K562 (cell line): ENCODE data around the gene DNAJB12. TPM values are rescaled to one million over a fixed set of nuclear protein-coding genes. Genes with fewer than 3 reads are reported as not detected.
A peak's percentile ranks its signal among the peaks of the same experiment; 100 is the strongest.

ENCODE experiments used
- BACH1 ChIP-seq: fragments of 200-800 bp; sonication (Bioruptor generic); IDR thresholded peaks from 2 replicates; pipeline ENCODE4 v1.6.1; 2016; ENCODE audit warnings: missing genetic modification characterization, missing compliant biosample characterization
- BCOR ChIP-seq: fragments of 450-650 bp; IDR thresholded peaks from 2 replicates; pipeline ENCODE4 v1.6.1; 2016
- CTCFL ChIP-seq: IDR thresholded peaks from 2 replicates; pipeline ENCODE4 v1.6.1; 2011; ENCODE audit warnings: borderline replicate concordance, low read depth, mild to moderate bottlenecking, moderate library complexity, low read length; ENCODE audit not compliant: insufficient read depth, poor library complexity, severe bottlenecking
- ERF ChIP-seq: fragments of 450-650 bp; formaldehyde crosslinking; IDR thresholded peaks from 2 replicates; pipeline ENCODE4 v1.4.0; 2020; ENCODE audit warnings: mild to moderate bottlenecking, mixed read lengths
- GTF2B ChIP-seq: IDR thresholded peaks from 2 replicates; pipeline ENCODE4 v1.6.1; 2011; ENCODE audit not compliant: insufficient read length; ENCODE audit errors: extremely low read depth
- GTF2F1 ChIP-seq: IDR thresholded peaks from 2 replicates; pipeline ENCODE4 v1.6.1; 2011; ENCODE audit warnings: low read depth, low read length, improper control_type of control experiment
- KLF6 ChIP-seq: fragments of 250-450 bp; sonication (Bioruptor Pico); IDR thresholded peaks from 2 replicates; pipeline ENCODE4 v1.4.0; 2020; ENCODE audit warnings: mild to moderate bottlenecking, moderate library complexity, borderline replicate concordance
- MCM7 ChIP-seq, 2 experiments: fragments of 450-650 bp; IDR thresholded peaks; 2 replicates each; pipeline ENCODE4 v1.6.1; 2016 to 2018
- MECOM ChIP-seq: fragments of 250-450 bp; sonication (Bioruptor Pico); IDR thresholded peaks from 2 replicates; pipeline ENCODE4 v1.8.0; 2022; ENCODE audit warnings: inconsistent platforms
- NR0B1 ChIP-seq: fragments of 450-650 bp; IDR thresholded peaks from one replicate; pipeline ENCODE4 v1.6.1; 2018; ENCODE audit warnings: mild to moderate bottlenecking, moderate library complexity; ENCODE audit not compliant: partially characterized antibody
- PCBP2 ChIP-seq: fragments of 200-400 bp; formaldehyde crosslinking; IDR thresholded peaks from 2 replicates; pipeline ENCODE4 v1.6.1; 2018; ENCODE audit warnings: low read length, low read depth, mild to moderate bottlenecking, moderate library complexity; ENCODE audit not compliant: poor library complexity, severe bottlenecking
- PPARD ChIP-seq: fragments of 250-450 bp; sonication (Bioruptor Pico); IDR thresholded peaks from 2 replicates; pipeline ENCODE4 v1.8.0; 2022; ENCODE audit warnings: inconsistent platforms, mild to moderate bottlenecking, moderate library complexity
- RBM15 ChIP-seq: fragments of 200-400 bp; formaldehyde crosslinking; IDR thresholded peaks from 2 replicates; pipeline ENCODE4 v1.6.1; 2018; ENCODE audit warnings: mild to moderate bottlenecking, low read length, moderate library complexity; ENCODE audit not compliant: insufficient read depth
- SIN3B ChIP-seq: fragments of 450-650 bp; IDR thresholded peaks from 2 replicates; pipeline ENCODE4 v1.6.1; 2017; ENCODE audit warnings: low read depth, mild to moderate bottlenecking, moderate library complexity
- XRCC4 ChIP-seq: IDR thresholded peaks from one replicate; pipeline ENCODE4 v1.6.1; 2011; ENCODE audit not compliant: insufficient read depth, insufficient read length; ENCODE audit errors: extremely low read depth
- ZBTB17 ChIP-seq: fragments of 450-650 bp; formaldehyde crosslinking; IDR thresholded peaks from 2 replicates; pipeline ENCODE4 v1.4.0; 2020; ENCODE audit warnings: mild to moderate bottlenecking
- ZKSCAN8 ChIP-seq: fragments of 200-800 bp; sonication (Bioruptor generic); IDR thresholded peaks from 2 replicates; pipeline ENCODE4 v1.6.1; 2016; ENCODE audit warnings: missing genetic modification characterization, missing compliant biosample characterization
- ZNF263 ChIP-seq: sonication (generic); formaldehyde crosslinking; IDR thresholded peaks from 2 replicates; pipeline ENCODE4 v1.8.0; 2022; ENCODE audit warnings: mild to moderate bottlenecking, missing genetic modification reagents, borderline replicate concordance
- ZZZ3 ChIP-seq: fragments of 450-650 bp; IDR thresholded peaks from 2 replicates; pipeline ENCODE4 v1.6.1; 2016; ENCODE audit warnings: antibody characterized with exemption, mild to moderate bottlenecking, moderate library complexity
- polyA plus RNA-seq, 8 experiments: library from polyadenylated mRNA; depleted of rRNA in 4 of 8; stranded (reverse) in 5 of 8; unstranded in 3 of 8; fragments of >200 nt; fragmentation: Nextera tagmentation in 2 of 8; fragmentation: Illumina TruSeq in 1 of 8; extraction: Ambion mirVana in 2 of 8; extraction: Trizol in 1 of 8; gene quantifications; 2 replicates each; pipeline versions ENCODE4 v1.2.1 to v1.2.3, GENCODE V29; 2011 to 2014; ENCODE audit warnings: inconsistent platforms in 1 of 8, missing spikeins in 1 of 8
- total RNA-seq, 7 experiments: library from RNA; depleted of rRNA in 6 of 7; stranded (reverse); fragments of >200 nt in 6 of 7; fragmentation: Illumina TruSeq in 2 of 7; extraction: Trizol in 2 of 7; gene quantifications; 2 replicates each; pipeline versions ENCODE4 v1.2.1 to v1.2.3, GENCODE V29; 2011 to 2021; ENCODE audit warnings: low replicate concordance in 1 of 7
- TF ChIP-seq, protein P1 (sequence below): fragments of 450-650 bp; IDR thresholded peaks from 2 replicates; pipeline ENCODE4 v1.6.1; 2017; ENCODE audit warnings: antibody characterized with exemption, mild to moderate bottlenecking

Gene DNAJB12
- total and polyA plus RNA-seq, 9 of the 15 experiments (the other 6 are each of a cell fraction or from before 2014, with no cell fraction given) = 3.5 to 31.5 (median 20.3) TPM

DNA sequence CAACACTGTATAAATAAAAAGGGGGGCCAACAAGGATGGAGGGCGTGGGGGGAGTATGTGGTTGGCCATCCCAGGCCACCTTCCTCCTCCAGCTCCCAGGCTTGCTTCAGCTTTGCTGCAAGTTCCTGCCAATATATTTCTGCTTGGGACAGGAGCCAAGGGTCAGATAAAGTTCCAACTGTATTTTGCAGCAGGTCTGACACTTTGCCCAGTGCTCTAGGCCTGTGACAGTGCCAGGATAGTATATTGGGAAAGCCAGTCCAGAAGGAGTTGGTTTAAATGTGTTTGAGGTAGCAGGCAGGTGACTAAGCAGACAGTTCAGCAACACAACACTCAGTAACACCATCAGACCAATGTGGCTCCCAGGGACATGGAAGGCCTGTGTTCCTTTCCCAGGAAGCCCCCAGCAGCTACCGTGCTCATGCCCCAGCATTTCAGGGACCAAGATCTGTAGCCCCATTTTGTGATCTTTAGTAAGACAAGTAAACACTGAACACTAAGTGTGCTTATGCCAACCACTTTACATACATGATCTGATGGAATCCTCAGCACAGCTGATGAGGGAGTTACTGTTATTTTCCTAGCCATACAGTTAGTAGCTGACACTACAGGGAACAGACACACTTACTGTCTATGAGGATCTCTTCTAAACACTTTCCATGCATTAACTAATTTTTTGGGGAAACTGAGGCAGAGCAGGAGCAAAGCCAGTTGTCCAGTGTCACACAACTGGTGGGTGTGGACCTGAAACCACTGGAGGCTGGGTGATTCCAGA is 38.9 kb downstream of the DNAJB12 start (continued):
- TF ChIP-seq CTCFL = no peak
- TF ChIP-seq ZKSCAN8 (CRISPR knock-in tag) = no peak
- TF ChIP-seq XRCC4 = no peak
- TF ChIP-seq ERF (CRISPR knock-in tag) = no peak
- TF ChIP-seq ZBTB17 (CRISPR knock-in tag) = no peak
- TF ChIP-seq RBM15 = no peak
- TF ChIP-seq KLF6 (CRISPR knock-in tag) = 0 out of 2 replicates have a peak, but pooled peaks have one; percentile 47
- TF ChIP-seq ZZZ3 = no peak
- no peak for TF ChIP-seq GTF2B
- TF ChIP-seq NR0B1 = no peak
- no peak for TF ChIP-seq PPARD (CRISPR knock-in tag)
- TF ChIP-seq PCBP2 = no peak
- TF ChIP-seq ZNF263 = 0 out of 2 replicates have a peak, but pooled peaks have one; percentile 16
- TF ChIP-seq SIN3B = 0 out of 2 replicates have a peak, but pooled peaks have one; percentile 5
- TF ChIP-seq, protein P1, sequence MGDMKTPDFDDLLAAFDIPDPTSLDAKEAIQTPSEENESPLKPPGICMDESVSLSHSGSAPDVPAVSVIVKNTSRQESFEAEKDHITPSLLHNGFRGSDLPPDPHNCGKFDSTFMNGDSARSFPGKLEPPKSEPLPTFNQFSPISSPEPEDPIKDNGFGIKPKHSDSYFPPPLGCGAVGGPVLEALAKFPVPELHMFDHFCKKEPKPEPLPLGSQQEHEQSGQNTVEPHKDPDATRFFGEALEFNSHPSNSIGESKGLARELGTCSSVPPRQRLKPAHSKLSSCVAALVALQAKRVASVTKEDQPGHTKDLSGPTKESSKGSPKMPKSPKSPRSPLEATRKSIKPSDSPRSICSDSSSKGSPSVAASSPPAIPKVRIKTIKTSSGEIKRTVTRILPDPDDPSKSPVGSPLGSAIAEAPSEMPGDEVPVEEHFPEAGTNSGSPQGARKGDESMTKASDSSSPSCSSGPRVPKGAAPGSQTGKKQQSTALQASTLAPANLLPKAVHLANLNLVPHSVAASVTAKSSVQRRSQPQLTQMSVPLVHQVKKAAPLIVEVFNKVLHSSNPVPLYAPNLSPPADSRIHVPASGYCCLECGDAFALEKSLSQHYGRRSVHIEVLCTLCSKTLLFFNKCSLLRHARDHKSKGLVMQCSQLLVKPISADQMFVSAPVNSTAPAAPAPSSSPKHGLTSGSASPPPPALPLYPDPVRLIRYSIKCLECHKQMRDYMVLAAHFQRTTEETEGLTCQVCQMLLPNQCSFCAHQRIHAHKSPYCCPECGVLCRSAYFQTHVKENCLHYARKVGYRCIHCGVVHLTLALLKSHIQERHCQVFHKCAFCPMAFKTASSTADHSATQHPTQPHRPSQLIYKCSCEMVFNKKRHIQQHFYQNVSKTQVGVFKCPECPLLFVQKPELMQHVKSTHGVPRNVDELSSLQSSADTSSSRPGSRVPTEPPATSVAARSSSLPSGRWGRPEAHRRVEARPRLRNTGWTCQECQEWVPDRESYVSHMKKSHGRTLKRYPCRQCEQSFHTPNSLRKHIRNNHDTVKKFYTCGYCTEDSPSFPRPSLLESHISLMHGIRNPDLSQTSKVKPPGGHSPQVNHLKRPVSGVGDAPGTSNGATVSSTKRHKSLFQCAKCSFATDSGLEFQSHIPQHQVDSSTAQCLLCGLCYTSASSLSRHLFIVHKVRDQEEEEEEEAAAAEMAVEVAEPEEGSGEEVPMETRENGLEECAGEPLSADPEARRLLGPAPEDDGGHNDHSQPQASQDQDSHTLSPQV = peak; percentile 53; the same call in 1 of the 2 replicates
- no peak for TF ChIP-seq MCM7 (IDR thresholded peaks at IDR 0.05)
- TF ChIP-seq BACH1 = peak; percentile 61; the same call in 1 of the 2 replicates
- TF ChIP-seq MECOM = no peak
- no peak for TF ChIP-seq GTF2F1
- 0 out of 2 replicates have a peak, but pooled peaks have one; percentile 51 for TF ChIP-seq BCOR
